IMR-90 (cell line): ENCODE data around the gene MEGF6. TPM values are rescaled to one million over a fixed set of nuclear protein-coding genes. Genes with fewer than 3 reads are reported as not detected.

Experiments
- ATAC-seq: fragments of 200-7000 bp; cut with Tn5 transposase; 2 replicates; pipeline ENCODE4 v1.9.1; 2020; ENCODE audit warnings: low read depth, mild to moderate bottlenecking, moderate library complexity
- BruUV-seq: library from RNA; stranded (reverse); fragments of 400-500 nt; replicated peaks from 2 replicates; lab custom pipeline; 2021; lab: Mats Ljungman, UMichigan
- CTCF ChIA-PET: fragments of 300-600 bp; formaldehyde crosslinking; extraction: SDS; loops from one replicate; lab custom pipeline; 2021; ENCODE audit warnings: antibody characterized with exemption; lab: Yijun Ruan, JAX
- POLR2A ChIA-PET: fragments of 300-600 bp; sonication (Branson Sonifier 250); formaldehyde crosslinking; loops from one replicate; lab custom pipeline; 2022; ENCODE audit warnings: antibody characterized with exemption; ENCODE audit not compliant: unreplicated experiment; lab: Charles Lee
- DNase-seq: peaks from one replicate; pipeline ENCODE4 v3.0.0; 2013
- H2AFZ ChIP-seq: replicated peaks from 2 replicates; pipeline ENCODE3; 2013; ENCODE audit warnings: low read length, mild to moderate bottlenecking; ENCODE audit not compliant: poor library complexity
- H2AK5ac ChIP-seq: 2 replicates; pipeline ENCODE4 v1.6.1; 2013; ENCODE audit warnings: low read depth, low read length, inconsistent platforms
- H2AK9ac ChIP-seq: replicated peaks from 2 replicates; pipeline ENCODE3; 2013; ENCODE audit warnings: mild to moderate bottlenecking, low read depth, low read length, moderate library complexity; ENCODE audit not compliant: poor library complexity
- H2BK120ac ChIP-seq: 2 replicates; pipeline ENCODE4 v1.6.1; 2013; ENCODE audit warnings: low read depth, low read length, inconsistent platforms
- H2BK15ac ChIP-seq: 3 replicates; pipeline ENCODE4 v1.6.1; 2013; ENCODE audit warnings: low read depth, low read length, inconsistent platforms
- H2BK20ac ChIP-seq: 2 replicates; pipeline ENCODE4 v1.6.1; 2013; ENCODE audit warnings: low read depth, mild to moderate bottlenecking, inconsistent platforms, low read length, moderate library complexity
- H2BK5ac ChIP-seq: 2 replicates; pipeline ENCODE4 v1.6.1; 2013; ENCODE audit warnings: mild to moderate bottlenecking, low read depth, low read length, inconsistent platforms; ENCODE audit not compliant: poor library complexity, severe bottlenecking
- H3K14ac ChIP-seq: replicated peaks from 2 replicates; pipeline ENCODE4 v1.6.1; 2013; ENCODE audit warnings: low read depth, low read length, inconsistent platforms
- H3K18ac ChIP-seq: 2 replicates; pipeline ENCODE4 v1.6.1; 2013; ENCODE audit warnings: low read depth, low read length, control low read depth
- H3K23ac ChIP-seq: 2 replicates; pipeline ENCODE4 v1.6.1; 2013; ENCODE audit warnings: low read depth, low read length, inconsistent platforms
- H3K27ac ChIP-seq: 2 replicates; pipeline ENCODE4 v1.5.1; 2013; ENCODE audit warnings: mild to moderate bottlenecking, control low read depth, low read length; ENCODE audit not compliant: insufficient read depth
- H3K27me3 ChIP-seq: 2 replicates; pipeline ENCODE4 v1.6.1; 2013; ENCODE audit warnings: low read length; ENCODE audit not compliant: control insufficient read depth, insufficient read depth
- H3K36me3 ChIP-seq: 2 replicates; pipeline ENCODE4 v1.6.1; 2013; ENCODE audit warnings: low read length, mixed read lengths; ENCODE audit not compliant: control insufficient read depth, insufficient read depth
- H3K4ac ChIP-seq: 2 replicates; pipeline ENCODE4 v1.6.1; 2013; ENCODE audit warnings: low read depth, low read length, inconsistent platforms
- H3K4me1 ChIP-seq: 2 replicates; pipeline ENCODE4 v1.6.1; 2013; ENCODE audit warnings: low read length, mixed read lengths; ENCODE audit not compliant: control insufficient read depth, insufficient read depth
- H3K4me2 ChIP-seq: 2 replicates; pipeline ENCODE4 v1.6.1; 2013; ENCODE audit warnings: low read depth, mild to moderate bottlenecking, control low read depth, low read length, moderate library complexity
- H3K4me3 ChIP-seq: 2 replicates; pipeline ENCODE4 v1.5.1; 2013; ENCODE audit warnings: low read depth, mild to moderate bottlenecking, control low read depth, low read length, moderate library complexity; ENCODE audit not compliant: insufficient read depth
- H3K56ac ChIP-seq: 2 replicates; pipeline ENCODE4 v1.6.1; 2013; ENCODE audit warnings: low read length, inconsistent platforms; ENCODE audit not compliant: insufficient read depth; ENCODE audit errors: extremely low read depth
- H3K79me1 ChIP-seq, 2 experiments: 2 replicates each; pipeline ENCODE4 v1.6.1; 2013; ENCODE audit warnings: low read length in 2 of 2, inconsistent platforms in 1 of 2, low read depth in 1 of 2
- H3K9ac ChIP-seq: 2 replicates; pipeline ENCODE4 v1.6.1; 2013; ENCODE audit warnings: low read depth, low read length, control low read depth
- H3K9me1 ChIP-seq: 2 replicates; pipeline ENCODE4 v1.6.1; 2013; ENCODE audit warnings: low read length, inconsistent platforms; ENCODE audit not compliant: insufficient read depth
- H3K9me3 ChIP-seq: 2 replicates; pipeline ENCODE4 v1.6.1; 2013; ENCODE audit warnings: low read length; ENCODE audit not compliant: control insufficient read depth, insufficient read depth
- H4K20me1 ChIP-seq: 2 replicates; pipeline ENCODE4 v1.6.1; 2013; ENCODE audit warnings: low read length, inconsistent platforms; ENCODE audit not compliant: insufficient read depth
- H4K5ac ChIP-seq: 2 replicates; pipeline ENCODE4 v1.6.1; 2013; ENCODE audit warnings: mild to moderate bottlenecking, low read depth, low read length, control low read depth
- H4K8ac ChIP-seq, 2 experiments: 2 replicates each; pipeline ENCODE4 v1.6.1; 2013; ENCODE audit warnings: low read depth in 2 of 2, low read length in 2 of 2, control low read depth in 1 of 2, inconsistent platforms in 1 of 2
- H4K91ac ChIP-seq: 2 replicates; pipeline ENCODE4 v1.6.1; 2013; ENCODE audit warnings: low read depth, low read length, inconsistent platforms; ENCODE audit not compliant: insufficient read depth
- CEBPB ChIP-seq: IDR thresholded peaks from 2 replicates; pipeline ENCODE4 v1.6.1; 2012; ENCODE audit warnings: low read depth, low read length, improper control_type of control experiment
- MAZ ChIP-seq: IDR thresholded peaks from 2 replicates; pipeline ENCODE4 v1.6.1; 2012; ENCODE audit warnings: low read depth, mild to moderate bottlenecking, low read length, improper control_type of control experiment, moderate library complexity, borderline replicate concordance
- RAD21 ChIP-seq: IDR thresholded peaks from 2 replicates; pipeline ENCODE4 v1.6.1; 2012; ENCODE audit warnings: low read length, improper control_type of control experiment
- WGBS, 2 experiments: methylation state at CpG; one replicate each; pipeline versions ENCODE4 v1.1.5 to v1.1.7; 2013; ENCODE audit warnings: missing lambda C conversion rate in 2 of 2; ENCODE audit not compliant: insufficient read length in 1 of 2; ENCODE audit errors: extremely low coverage in 2 of 2; 5-methylcytosine and 5-hydroxymethylcytosine counted together
- dilution Hi-C: fragments of 300-500 bp; cut with HindIII; formaldehyde crosslinking; loops from one replicate; pipeline ENCODE4 v1.14.3; 2018; ENCODE audit warnings: low sequenced_read_pairs; ENCODE audit not compliant: unreplicated experiment
- in situ Hi-C: fragments of 300-500 bp; cut with MboI; formaldehyde crosslinking; loops from 3 replicates; pipeline ENCODE4 v1.14.3; 2019; ENCODE audit warnings: low sequenced_read_pairs, inconsistent platforms, mixed read lengths
- intact Hi-C: fragments of 100-400 bp; cut with micrococcal nuclease; formaldehyde crosslinking; loops from 2 replicates; pipeline ENCODE4 v1.10.0; 2022
- polyA plus RNA-seq, 3 experiments: library from polyadenylated mRNA; depleted of rRNA; stranded (reverse); fragments of >200 nt; gene quantifications; 2 replicates each; pipeline ENCODE4 v1.2.3, GENCODE V29; 2012; ENCODE audit warnings: low replicate concordance in 1 of 3
- total RNA-seq: library from RNA; depleted of rRNA; stranded (reverse); fragments of >200 nt; gene quantifications from 2 replicates; pipeline ENCODE4 v1.2.3, GENCODE V29; 2012

MEGF6 gene
- total and polyA plus RNA-seq, 2 of the 4 experiments (the other 2 are of a cell fraction), result 0.72 to 4.1 TPM

- Histone ChIP-seq H4K91ac (no peak overlapping the region), H3K14ac (no peak overlapping the region), H2BK20ac (no peak overlapping the region), H3K9me3 (peaks cover 1% of the 10 kb centered on the region; the same call in 1 of the 2 replicates), H3K27ac (no peak overlapping the region), H3K18ac (no peak overlapping the region), H2AK9ac (no peak overlapping the region), H2BK5ac (no peak overlapping the region), H2AFZ (no peak overlapping the region), H3K9me1 (peaks cover 3% of the 10 kb centered on the region; the same call in 1 of the 2 replicates), H4K20me1 (no peaks in the 10 kb centered on the region), H3K4ac (no peak overlapping the region), H2BK15ac (no peak overlapping the region), H3K56ac (no peak overlapping the region), H3K27me3 (no peaks in the 10 kb centered on the region), H3K23ac (no peak overlapping the region), H3K4me2 (no peak overlapping the region), H4K8ac (no peak overlapping the region), H2AK5ac (no peak overlapping the region), H4K5ac (no peak overlapping the region), H2BK120ac (no peak overlapping the region), H3K36me3 (no peaks in the 10 kb centered on the region), H3K4me1 (peaks cover 7% of the 10 kb centered on the region; the same call in 1 of the 2 replicates), H3K79me1 (no peaks in the 10 kb centered on the region), H3K4me3 (no peak overlapping the region), H3K9ac (no peak overlapping the region)
- POLR2A ChIA-PET, result no interaction called here
- BruUV-seq, result no TSS peak
- intact Hi-C loops (no loop called here), dilution Hi-C loops (no loop called here), in situ Hi-C loops (no loop called here)
- no peak for TF ChIP-seq CEBPB
- TF ChIP-seq RAD21, result no peak
- TF ChIP-seq MAZ, result no peak
- WGBS, 2 experiments, result 87% methylated on average over 3 of the region's 11 CpGs; no CpG with 5 or more reads in 1 of the 2 experiments
- ATAC-seq, result no peak
- DNase-seq, result no peak
- CTCF ChIA-PET, result no interaction called here
Observed at GRCh38 chr1:3507636-3508275, 103.6 kb downstream of the MEGF6 start.
